ENCODE data around the gene CA10.

DNA sequence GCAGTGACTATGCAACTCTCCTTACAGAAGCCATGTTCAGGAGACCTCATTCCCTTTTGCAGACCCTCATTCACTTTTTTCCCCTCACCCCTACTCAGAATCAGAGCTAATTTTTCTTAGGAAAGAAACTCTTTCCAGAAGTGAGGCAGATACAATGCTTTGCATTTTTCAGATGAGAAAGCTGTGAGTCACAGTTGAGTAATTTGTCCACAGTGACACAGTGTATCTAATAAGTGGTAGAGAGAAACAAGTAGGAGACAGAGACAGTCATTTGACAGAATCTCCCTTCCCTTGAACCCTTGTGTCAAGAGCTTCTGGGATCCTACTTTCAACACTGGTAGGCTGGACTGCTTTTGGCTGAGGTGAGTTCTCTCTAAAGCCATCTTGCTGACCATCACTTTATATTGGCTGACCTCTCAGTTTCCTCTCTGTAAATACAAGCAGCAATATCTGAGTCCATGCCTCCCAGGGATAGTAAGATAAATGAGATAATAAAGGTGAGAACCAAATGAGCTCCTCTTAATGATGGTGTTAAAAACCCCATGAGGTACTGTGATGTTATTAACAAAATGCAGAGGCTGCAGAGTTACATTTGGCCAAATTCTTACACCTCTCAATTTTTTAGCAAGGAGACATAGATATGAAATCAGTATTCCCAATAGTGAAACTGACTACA, 130.8 kb downstream of the CA10 start:
- TF ChIP-seq, protein P1, sequence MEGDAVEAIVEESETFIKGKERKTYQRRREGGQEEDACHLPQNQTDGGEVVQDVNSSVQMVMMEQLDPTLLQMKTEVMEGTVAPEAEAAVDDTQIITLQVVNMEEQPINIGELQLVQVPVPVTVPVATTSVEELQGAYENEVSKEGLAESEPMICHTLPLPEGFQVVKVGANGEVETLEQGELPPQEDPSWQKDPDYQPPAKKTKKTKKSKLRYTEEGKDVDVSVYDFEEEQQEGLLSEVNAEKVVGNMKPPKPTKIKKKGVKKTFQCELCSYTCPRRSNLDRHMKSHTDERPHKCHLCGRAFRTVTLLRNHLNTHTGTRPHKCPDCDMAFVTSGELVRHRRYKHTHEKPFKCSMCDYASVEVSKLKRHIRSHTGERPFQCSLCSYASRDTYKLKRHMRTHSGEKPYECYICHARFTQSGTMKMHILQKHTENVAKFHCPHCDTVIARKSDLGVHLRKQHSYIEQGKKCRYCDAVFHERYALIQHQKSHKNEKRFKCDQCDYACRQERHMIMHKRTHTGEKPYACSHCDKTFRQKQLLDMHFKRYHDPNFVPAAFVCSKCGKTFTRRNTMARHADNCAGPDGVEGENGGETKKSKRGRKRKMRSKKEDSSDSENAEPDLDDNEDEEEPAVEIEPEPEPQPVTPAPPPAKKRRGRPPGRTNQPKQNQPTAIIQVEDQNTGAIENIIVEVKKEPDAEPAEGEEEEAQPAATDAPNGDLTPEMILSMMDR (conservative IDR thresholded peaks at IDR 0.05), result no peak
- TF ChIP-seq EZH2 (IDR thresholded peaks at IDR 0.05; ENCODE audit: low read depth), result no peak

Data from PC-9 (cell line).